K562 (cell line): Measurements from ENCODE around the gene SLC6A6. TPM values are rescaled to one million over a fixed set of nuclear protein-coding genes. Genes with fewer than 3 reads are reported as not detected.

Source experiments
- ATAC-seq: fragments of 200-7000 bp; cut with Tn5 transposase; 3 replicates; pipeline ENCODE4 v1.9.1; 2020; ENCODE audit warnings: moderate library complexity
- BruUV-seq: library from RNA; stranded (reverse); fragments of 400-500 nt; replicated peaks from 2 replicates; lab custom pipeline; 2021; lab: Mats Ljungman, UMichigan
- CTCF ChIA-PET: fragments of 300-600 bp; formaldehyde crosslinking; extraction: SDS; loops from one replicate; lab custom pipeline; 2021; ENCODE audit warnings: low intra/inter-chr PET ratio; lab: Yijun Ruan, JAX
- POLR2A ChIA-PET: fragments of 300-600, 350-650 bp; sonication (Branson Sonifier 250); formaldehyde crosslinking; extraction: SDS; loops from one replicate; lab custom pipeline; 2021; ENCODE audit warnings: antibody characterized with exemption, inconsistent platforms; lab: Yijun Ruan, JAX
- DNase-seq, 4 experiments: peaks; one replicate each; pipeline versions ENCODE4 v3.0.0 to v3.0.0-alpha.2; 2011 to 2018; ENCODE audit warnings: low spot score in 3 of 4, mixed read lengths in 3 of 4; ENCODE audit errors: extremely low read depth in 1 of 4
- FAIRE-seq: peaks from 2 replicates; lab custom pipeline; 2011; peaks lifted over from hg19 to GRCh38; lab: Jason Lieb, UNC
- H2AFZ ChIP-seq: 2 replicates; pipeline ENCODE4 v1.6.0; 2011; ENCODE audit warnings: low read depth, low read length, control low read depth, inconsistent platforms
- H3K27ac ChIP-seq: fragments of 200-600 bp; 3 replicates; pipeline ENCODE4 v1.8.0; 2011; ENCODE audit warnings: low read depth, mild to moderate bottlenecking, control low read depth, inconsistent platforms, low read length, moderate library complexity, mixed read lengths; ENCODE audit errors: extremely low read depth
- H3K27me3 ChIP-seq, 2 experiments: fragments of 300-600 bp in 1 of 2; 2 replicates in 1 of 2; 3 replicates in 1 of 2; pipeline versions ENCODE4 v1.6.0 to v1.8.0; 2011; ENCODE audit warnings: inconsistent platforms in 2 of 2, low read length in 2 of 2, mild to moderate bottlenecking in 1 of 2, mixed read lengths in 1 of 2, moderate library complexity in 1 of 2; ENCODE audit not compliant: control insufficient read depth in 2 of 2, insufficient read depth in 2 of 2
- H3K36me3 ChIP-seq: fragments of 300-600 bp; 3 replicates; pipeline ENCODE4 v1.8.0; 2011; ENCODE audit warnings: mild to moderate bottlenecking, low read length, inconsistent platforms; ENCODE audit not compliant: control insufficient read depth, insufficient read depth
- H3K4me1 ChIP-seq, 2 experiments: fragments of 200-600 bp in 1 of 2; replicated peaks in 1 of 2; 2 replicates in 1 of 2; 3 replicates in 1 of 2; pipeline versions ENCODE4 v1.5.1 to v1.8.0; 2011; ENCODE audit warnings: inconsistent platforms in 2 of 2, low read length in 2 of 2, mild to moderate bottlenecking in 1 of 2, mixed read lengths in 1 of 2, moderate library complexity in 1 of 2; ENCODE audit not compliant: control insufficient read depth in 2 of 2, insufficient read depth in 2 of 2
- H3K4me2 ChIP-seq: 2 replicates; pipeline ENCODE4 v1.6.1; 2011; ENCODE audit warnings: low read length, control low read depth, inconsistent platforms, mixed read lengths; ENCODE audit not compliant: insufficient read depth
- H3K4me3 ChIP-seq: fragments of 200-600 bp; sonication (generic), shearing (Covaris generic); 2 replicates; pipeline ENCODE4 v1.5.1; 2016; ENCODE audit warnings: control low read depth, inconsistent platforms
- H3K79me2 ChIP-seq: fragments of 200-600 bp; 3 replicates; pipeline ENCODE4 v1.8.0; 2011; ENCODE audit warnings: low read length, inconsistent platforms; ENCODE audit not compliant: control insufficient read depth, insufficient read depth
- H3K9ac ChIP-seq, 2 experiments: 2 replicates each; pipeline versions ENCODE4 v1.6.0 to v1.6.1; 2011; ENCODE audit warnings: low read depth in 2 of 2, low read length in 2 of 2, control low read depth in 1 of 2, inconsistent platforms in 1 of 2, mild to moderate bottlenecking in 1 of 2, mixed read lengths in 1 of 2; ENCODE audit not compliant: insufficient read depth in 1 of 2
- H3K9me1 ChIP-seq: one replicate; pipeline ENCODE4 v1.6.0; 2011; ENCODE audit warnings: inconsistent platforms, mild to moderate bottlenecking, low read length, moderate library complexity; ENCODE audit not compliant: control insufficient read depth, insufficient read depth
- H3K9me3 ChIP-seq: replicated peaks from 2 replicates; pipeline ENCODE4 v1.5.1; 2011; ENCODE audit warnings: low read depth, low read length, inconsistent platforms; ENCODE audit not compliant: control insufficient read depth, insufficient read depth
- H4K20me1 ChIP-seq: replicated peaks from 2 replicates; pipeline ENCODE4 v1.6.1; 2011; ENCODE audit warnings: low read length, inconsistent platforms, mixed read lengths; ENCODE audit not compliant: control insufficient read depth, insufficient read depth
- ADNP ChIP-seq: fragments of 200-800 bp; sonication (Bioruptor generic); IDR thresholded peaks from 2 replicates; pipeline ENCODE4 v1.6.1; 2016; ENCODE audit warnings: missing genetic modification characterization, missing compliant biosample characterization
- ATF1 ChIP-seq, 2 experiments: fragments of 450-650 bp in 1 of 2; IDR thresholded peaks; 2 replicates each; pipeline ENCODE4 v1.6.1; 2016; ENCODE audit warnings: missing compliant biosample characterization in 1 of 2, missing genetic modification characterization in 1 of 2
- BCOR ChIP-seq: fragments of 450-650 bp; IDR thresholded peaks from 2 replicates; pipeline ENCODE4 v1.6.1; 2016
- CBX3 ChIP-seq, 2 experiments: IDR thresholded peaks; 1 replicate in 1 of 2; 2 replicates in 1 of 2; pipeline ENCODE4 v1.6.1; 2012; ENCODE audit warnings: inconsistent platforms in 2 of 2, low read length in 2 of 2, borderline replicate concordance in 1 of 2, control low read depth in 1 of 2
- CEBPG ChIP-seq, 3 experiments: fragments of 200-800 bp in 1 of 3; sonication (Bioruptor generic) in 1 of 3; sonication (generic) in 1 of 3; formaldehyde crosslinking in 1 of 3; IDR thresholded peaks in 2 of 3; conservative IDR thresholded peaks in 1 of 3; 2 replicates each; pipeline versions ENCODE4 v1.6.1 to v1.8.0; 2016 to 2022; ENCODE audit warnings: missing compliant biosample characterization in 2 of 3, missing genetic modification characterization in 2 of 3, mild to moderate bottlenecking in 1 of 3, missing genetic modification reagents in 1 of 3
- ETV1 ChIP-seq: fragments of 450-650 bp; conservative IDR thresholded peaks from 2 replicates; pipeline ENCODE4 v1.6.1; 2016; ENCODE audit warnings: missing genetic modification characterization, control low read depth, low read depth, missing compliant biosample characterization
- SAP30 ChIP-seq: fragments of 200-600 bp; sonication (generic); IDR thresholded peaks from 2 replicates; pipeline ENCODE4 v1.6.1; 2012; ENCODE audit warnings: borderline replicate concordance, low read depth, mild to moderate bottlenecking, moderate library complexity, low read length, control low read depth, inconsistent platforms; ENCODE audit not compliant: insufficient read depth, poor library complexity, severe bottlenecking
- SMAD4 ChIP-seq: fragments of 250-450 bp; sonication (Bioruptor Pico); conservative IDR thresholded peaks from 2 replicates; pipeline ENCODE4 v1.8.0; 2021; ENCODE audit warnings: inconsistent platforms, mild to moderate bottlenecking, moderate library complexity
- SNRNP70 ChIP-seq: fragments of 200-400 bp; formaldehyde crosslinking; optimal IDR thresholded peaks from 2 replicates; pipeline ENCODE3; 2017; ENCODE audit warnings: low read depth, low read length
- TEAD1 ChIP-seq, 2 experiments: fragments of 450-650 bp in 1 of 2; sonication (generic) in 1 of 2; formaldehyde crosslinking; IDR thresholded peaks; 2 replicates each; pipeline versions ENCODE4 v1.4.0 to v1.8.0; 2020 to 2022; ENCODE audit warnings: mild to moderate bottlenecking in 2 of 2, missing genetic modification reagents in 1 of 2
- ZBTB33 ChIP-seq: sonication (generic); formaldehyde crosslinking; IDR thresholded peaks from 2 replicates; pipeline ENCODE4 v1.8.1; 2023; ENCODE audit warnings: mild to moderate bottlenecking, missing genetic modification reagents
- ZNF592 ChIP-seq: fragments of 450-650 bp; IDR thresholded peaks from 2 replicates; pipeline ENCODE4 v1.6.1; 2017; ENCODE audit warnings: antibody characterized with exemption, mild to moderate bottlenecking
- ZSCAN29 ChIP-seq: fragments of 450-650 bp; IDR thresholded peaks from 2 replicates; pipeline ENCODE4 v1.6.1; 2017
- WGBS: fragments of 100-300 bp; shearing (Covaris generic); methylation state at CpG from one replicate; pipeline ENCODE4 v1.1.6; 2016; ENCODE audit warnings: low coverage, mixed read lengths; ENCODE audit not compliant: insufficient coverage; ENCODE audit errors: missing lambda C conversion rate; 5-methylcytosine and 5-hydroxymethylcytosine counted together
- in situ Hi-C: fragments of 300-500 bp; cut with MboI; formaldehyde crosslinking; loops from 4 replicates; pipeline ENCODE4 v1.15.0; 2018; ENCODE audit warnings: inconsistent platforms, mixed read lengths
- intact Hi-C: fragments of 100-400 bp; cut with micrococcal nuclease; formaldehyde crosslinking; loops from 2 replicates; pipeline ENCODE4 v1.14.2; 2022
- polyA plus RNA-seq, 8 experiments: library from polyadenylated mRNA; depleted of rRNA in 4 of 8; stranded (reverse) in 5 of 8; unstranded in 3 of 8; fragments of >200 nt; fragmentation: Nextera tagmentation in 2 of 8; fragmentation: Illumina TruSeq in 1 of 8; extraction: Ambion mirVana in 2 of 8; extraction: Trizol in 1 of 8; gene quantifications; 2 replicates each; pipeline versions ENCODE4 v1.2.1 to v1.2.3, GENCODE V29; 2011 to 2014; ENCODE audit warnings: inconsistent platforms in 1 of 8, missing spikeins in 1 of 8
- total RNA-seq, 7 experiments: library from RNA; depleted of rRNA in 6 of 7; stranded (reverse); fragments of >200 nt in 6 of 7; fragmentation: Illumina TruSeq in 2 of 7; extraction: Trizol in 2 of 7; gene quantifications; 2 replicates each; pipeline versions ENCODE4 v1.2.1 to v1.2.3, GENCODE V29; 2011 to 2021; ENCODE audit warnings: low replicate concordance in 1 of 7

The SLC6A6 gene
- total and polyA plus RNA-seq, 9 of the 15 experiments (the other 6 are each of a cell fraction or from before 2014, with no cell fraction given) = 12.3 to 203 (median 93.2) TPM

DNA sequence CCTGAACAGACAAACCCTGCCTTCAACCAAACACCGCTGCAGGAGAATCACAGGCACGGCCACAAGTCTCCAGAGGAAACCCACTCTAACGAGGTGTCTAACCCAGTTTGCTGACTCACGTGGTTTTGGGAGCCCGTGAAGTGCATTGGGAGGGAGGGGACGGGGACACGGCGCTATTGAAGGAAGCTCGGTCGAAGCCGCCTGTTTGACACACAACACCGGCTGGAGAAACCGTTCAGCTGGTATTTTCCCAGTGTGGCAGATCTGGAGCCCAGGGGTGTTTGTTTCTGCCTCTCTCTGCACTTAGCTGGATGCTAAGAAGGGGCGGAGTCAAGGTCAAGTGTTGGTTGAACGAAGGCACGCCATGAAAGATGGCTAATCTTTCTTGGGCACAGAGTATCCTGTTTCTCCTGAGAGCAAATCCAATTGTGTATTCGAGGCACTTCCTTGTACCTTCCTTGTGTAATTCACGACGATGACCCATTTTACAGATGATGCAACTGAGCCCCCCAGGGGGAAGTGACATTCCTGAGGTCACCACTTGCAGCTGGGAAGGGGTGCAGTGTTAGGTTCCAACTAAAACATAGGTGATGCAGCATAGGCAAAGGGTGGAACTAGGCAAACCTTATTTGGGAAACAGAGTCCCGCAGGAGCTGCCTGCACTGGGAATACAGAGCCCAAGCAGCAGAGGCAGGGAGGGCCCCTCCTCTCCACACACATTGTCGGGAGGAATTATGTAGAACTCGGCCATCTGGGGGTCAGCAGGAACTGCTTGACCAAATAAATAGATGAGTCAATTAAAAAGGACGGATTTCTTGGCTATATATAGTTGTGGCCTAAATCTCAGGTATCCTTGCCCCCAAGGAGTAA is 22.5 kb downstream of the SLC6A6 start:
- 61% methylated on average over 19 of the region's 23 CpGs for WGBS
- no TSS peak for BruUV-seq
- peak; percentile 54 for FAIRE-seq
- TF ChIP-seq ETV1 = no peak
- peak; percentile 96 for TF ChIP-seq BCOR
- TF ChIP-seq ATF1 (CRISPR knock-in tag; IDR thresholded peaks at IDR 0.05) = no peak
- TF ChIP-seq ATF1 (tag; IDR thresholded peaks at IDR 0.05) = no peak
- peak; percentile 90 for TF ChIP-seq ZBTB33 (CRISPR knock-in tag)
- TF ChIP-seq SAP30 = no peak
- no peak for TF ChIP-seq SNRNP70
- TF ChIP-seq ZSCAN29 = no peak
- 0 out of 2 replicates have a peak, but pooled peaks have one; percentile 39 for TF ChIP-seq SMAD4 (CRISPR knock-in tag)
- 0 out of 4 replicates have a peak, but pooled peaks of 1 of the 2 experiments have one; percentile 34 for TF ChIP-seq TEAD1 (CRISPR knock-in tag; IDR thresholded peaks at IDR 0.05)
- TF ChIP-seq ZNF592 = peak; percentile 40
- TF ChIP-seq CBX3 (IDR thresholded peaks at IDR 0.05; ENCODE audit: borderline replicate concordance in 1 of 2, low read length in 2 of 2) = peak in 1 of 2 experiments; percentile 47; a peak in 1 of 3 replicates
- TF ChIP-seq ADNP (tag) = peak; percentile 87
- TF ChIP-seq CEBPG (CRISPR knock-in tag; IDR thresholded peaks at IDR 0.05) = peak; percentile 64; the same call in 1 of the 2 replicates
- peak in 1 of 2 experiments; percentile 64; a peak in 1 of 4 replicates for TF ChIP-seq CEBPG (tag; conservative IDR thresholded peaks at IDR 0.05 in 1 of 2, IDR thresholded peaks at IDR 0.05 in 1 of 2)

More for the DNA sequence above, 22.5 kb downstream of the SLC6A6 start:
- Histone ChIP-seq H3K36me3 (peaks cover 93% of the 10 kb centered on the region), H3K27me3 (no peaks in the 10 kb centered on the region), H3K9me3 (no peaks in the 10 kb centered on the region), H3K4me1 (peaks cover 21 to 40% of the 10 kb centered on the region in 2 experiments; a peak in 4 of 5 replicates), H3K4me3 (no peak overlapping the region), H3K27ac (peak overlapping the region; percentile 31; the same call in 1 of the 3 replicates), H3K4me2 (no peak overlapping the region), H3K9ac (peak overlapping the region in 1 of 2 experiments; percentile 45; a peak in 1 of 4 replicates), H4K20me1 (peaks cover 30% of the 10 kb centered on the region), H3K9me1 (no peaks in the 10 kb centered on the region), H2AFZ (no peak overlapping the region), H3K79me2 (peaks cover 99% of the 10 kb centered on the region)
- intact Hi-C loops (no loop called here), in situ Hi-C loops (no loop called here)
- peak; percentile 36 for ATAC-seq
- CTCF ChIA-PET = no interaction called here
- peak in 3 of 4 experiments; percentile 50 to 52 (median 51) for DNase-seq
- POLR2A ChIA-PET = interaction anchor here (0.6 to 5.9 kb wide), 4 partner anchors 9 to 272 kb away, joined by 3 to 34 read pairs (median 4); no protein-coding TSS in a partner anchor
